GDM1 (cell line): ENCODE data around the gene SRSF7.
"Not testable (repeated sequence)": the region's sequence is repeated elsewhere in the genome, so short reads cannot be mapped to it uniquely, and the experiment has no call there.

Experiments used
- DNase-seq: peaks from one replicate; lab custom pipeline; 2025; lab: John Stamatoyannopoulos, UW

Gene SRSF7

DNA sequence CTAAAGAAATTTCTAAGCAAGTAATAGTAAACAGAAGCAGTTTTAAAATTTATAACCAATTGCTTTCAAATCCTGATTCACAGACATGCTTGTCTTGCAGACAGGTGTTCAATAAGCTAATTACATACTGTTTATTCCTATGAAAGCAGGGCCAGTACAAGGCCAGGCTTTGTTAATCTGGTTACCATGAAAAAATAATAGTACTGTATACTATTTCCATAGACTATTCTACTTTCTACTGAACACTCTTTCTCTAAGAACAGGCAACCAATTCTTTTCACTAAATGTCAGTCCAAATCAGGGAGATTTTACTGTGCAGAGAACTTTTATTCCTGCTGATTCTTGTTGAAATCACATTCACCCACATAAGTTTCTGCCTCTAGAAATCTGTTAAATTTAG lies 2.9 kb upstream of the SRSF7 start:
- DNase-seq = no peak

- no peak for DNase-seq
Observed at GRCh38 chr2:38751596-38752410, 642 bp upstream of the SRSF7 start.

GRCh38 chr2:38750011-38750890 lies 910 bp downstream of the SRSF7 start:
- DNase-seq = no peak

DNA sequence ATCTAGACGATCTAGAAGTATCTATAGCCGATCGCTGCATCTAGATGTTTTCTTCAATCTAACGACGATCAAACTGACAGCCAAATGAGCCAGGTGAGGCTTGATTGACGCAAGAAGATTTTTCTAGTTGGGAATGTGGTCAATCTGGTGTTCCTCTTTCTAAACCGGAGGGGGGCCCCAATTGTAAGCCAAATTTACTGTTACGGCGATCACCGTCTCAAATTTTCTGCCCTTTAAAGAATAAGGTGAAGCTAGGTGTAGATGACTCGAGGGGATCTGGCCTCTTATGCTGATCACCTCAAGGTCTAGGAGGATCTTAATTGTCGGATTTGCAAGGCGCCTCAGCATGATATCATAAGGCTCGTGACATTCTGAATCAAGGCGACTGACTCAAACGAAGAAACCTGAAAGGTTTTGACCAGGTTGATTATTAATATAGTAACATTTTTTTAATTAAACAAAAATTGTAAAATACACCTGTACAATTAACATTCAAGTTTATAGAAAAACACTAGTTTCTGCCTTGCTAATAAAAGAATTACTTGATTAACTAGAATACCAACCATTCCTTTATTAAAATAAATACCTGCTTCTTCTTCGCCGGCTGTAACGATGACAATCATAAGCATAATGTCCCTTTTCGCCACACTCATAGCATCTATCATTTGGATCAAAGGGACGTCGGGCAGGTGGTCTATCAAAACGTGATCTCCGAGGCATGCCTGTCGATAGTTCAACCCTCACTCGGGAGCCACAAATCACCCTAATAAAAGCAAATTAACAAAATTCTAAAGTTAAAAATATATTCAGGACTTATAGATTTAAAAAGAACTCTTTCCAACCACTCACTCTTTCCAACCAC lies 2.0 kb downstream of the SRSF7 start:
- DNase-seq = no peak

- no peak for DNase-seq
Observed at GRCh38 chr2:38748391-38748790, 2.8 kb downstream of the SRSF7 start.

DNA sequence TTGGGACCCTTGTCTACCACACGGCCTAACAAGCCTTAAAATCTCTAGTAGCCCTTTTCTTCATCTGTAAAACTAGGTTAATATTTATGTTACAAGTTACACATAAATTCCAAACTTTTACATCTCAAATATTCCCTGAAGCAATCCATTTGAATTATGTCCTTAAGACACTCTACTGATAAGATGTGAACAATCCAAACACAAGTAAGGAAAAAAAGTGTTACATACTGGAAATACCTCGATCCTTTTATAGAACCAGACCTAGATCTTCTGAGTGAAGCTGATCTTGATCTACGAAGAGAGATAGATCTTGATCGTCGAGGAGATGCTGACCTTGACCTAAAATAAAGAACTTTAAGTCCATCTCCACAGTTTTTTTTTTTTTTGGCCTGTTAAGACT lies 3.3 kb downstream of the SRSF7 start:
- no peak for DNase-seq

GRCh38 chr2:38747007-38747424 lies 4.1 kb downstream of the SRSF7 start:
- no peak for DNase-seq

DNA sequence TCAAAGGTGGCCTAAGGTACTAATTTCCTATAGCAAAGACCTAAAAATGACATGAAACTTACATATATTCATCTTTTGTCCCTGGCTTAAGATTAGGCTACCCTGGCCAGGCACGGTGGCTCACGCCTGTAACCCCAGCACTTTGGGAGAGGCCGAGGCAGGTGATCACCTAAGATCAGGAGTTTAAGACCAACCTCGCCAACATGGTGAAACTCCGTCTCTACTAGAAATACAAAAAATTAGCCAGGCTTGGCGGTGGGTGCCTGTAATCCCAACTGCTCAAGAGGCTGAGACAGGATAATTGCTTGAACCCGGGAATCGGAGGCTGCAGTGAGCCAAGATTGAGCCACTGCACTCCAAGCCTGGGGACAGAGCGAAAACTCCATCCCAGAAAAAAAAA lies 5.9 kb downstream of the SRSF7 start:
- no peak for DNase-seq

DNA sequence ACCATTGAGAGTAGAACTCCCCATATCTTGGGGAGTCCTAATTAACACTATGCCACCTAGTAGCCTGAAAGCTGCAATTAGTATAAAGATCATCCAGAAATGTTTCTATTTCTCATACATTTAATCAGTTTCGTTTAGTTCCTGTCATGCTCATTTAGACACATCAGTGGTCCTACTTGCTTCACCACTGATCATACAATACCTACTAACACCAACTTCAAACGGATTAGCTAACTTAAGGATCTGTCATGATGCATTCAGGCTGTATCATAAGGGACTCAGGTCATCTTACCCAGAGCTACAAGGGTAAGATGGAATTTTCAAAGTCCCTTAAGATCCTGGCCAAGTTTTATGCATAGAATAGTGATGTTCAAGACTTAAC lies 6.8 kb downstream of the SRSF7 start:
- DNase-seq = no peak

- DNase-seq = no peak
Observed at GRCh38 chr2:38743672-38744398, 7.3 kb downstream of the SRSF7 start.

DNA sequence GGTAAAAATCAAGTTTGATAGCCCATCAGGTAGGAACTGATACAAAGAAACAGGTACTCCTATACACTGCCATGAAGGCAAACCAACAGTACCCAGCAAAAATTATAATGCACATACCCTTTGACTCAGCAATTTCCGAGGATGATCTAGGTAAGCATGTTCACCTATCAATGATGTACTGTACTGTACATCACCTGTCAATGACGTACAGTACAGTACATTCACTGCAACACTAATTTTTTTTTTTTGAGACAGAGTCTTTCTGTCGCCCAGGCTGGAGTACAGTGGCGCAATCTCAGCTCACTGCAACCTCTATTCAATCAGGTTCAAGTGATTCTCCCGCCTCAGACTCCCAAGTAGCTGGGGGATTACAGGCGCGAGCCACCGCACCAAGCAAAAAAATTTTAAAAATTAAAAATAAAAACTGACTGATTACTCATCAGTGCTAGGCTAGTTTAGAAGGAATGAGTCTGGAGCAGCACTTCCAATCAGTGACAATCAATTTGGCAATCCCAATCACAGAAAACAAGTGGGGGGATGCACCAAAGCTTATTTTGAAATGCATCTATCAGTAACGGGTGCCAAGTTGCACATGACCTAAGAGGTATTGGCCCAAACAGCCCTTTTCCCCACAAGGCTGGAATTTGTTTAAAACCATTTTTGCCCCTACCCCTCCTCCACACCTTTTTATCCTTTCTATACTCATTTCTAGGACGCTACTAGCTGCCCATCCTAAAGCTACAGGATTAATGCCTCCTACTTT lies 8.2 kb downstream of the SRSF7 start:
- DNase-seq = no peak

- no peak for DNase-seq
Observed at GRCh38 chr2:38740851-38741731, 10.1 kb downstream of the SRSF7 start.

DNA sequence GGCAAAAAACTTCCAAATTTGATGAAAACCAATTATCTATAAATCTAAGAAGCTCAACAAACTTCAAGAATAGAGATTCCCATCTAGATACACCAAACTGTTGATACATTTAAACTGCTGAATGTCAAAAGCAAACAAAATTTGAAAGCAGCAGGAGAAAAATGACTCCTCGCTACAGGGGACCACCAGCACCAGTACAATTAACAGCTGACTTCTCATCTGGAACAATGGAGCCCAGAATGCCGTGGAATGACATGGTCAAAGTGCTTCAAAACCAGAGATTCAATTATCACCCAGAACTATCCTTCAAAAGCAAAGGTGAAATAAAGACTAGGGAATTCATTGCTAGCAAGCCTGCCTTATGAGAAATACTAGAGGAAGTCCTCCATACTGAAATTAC lies 11.6 kb downstream of the SRSF7 start:
- DNase-seq = no peak

DNA sequence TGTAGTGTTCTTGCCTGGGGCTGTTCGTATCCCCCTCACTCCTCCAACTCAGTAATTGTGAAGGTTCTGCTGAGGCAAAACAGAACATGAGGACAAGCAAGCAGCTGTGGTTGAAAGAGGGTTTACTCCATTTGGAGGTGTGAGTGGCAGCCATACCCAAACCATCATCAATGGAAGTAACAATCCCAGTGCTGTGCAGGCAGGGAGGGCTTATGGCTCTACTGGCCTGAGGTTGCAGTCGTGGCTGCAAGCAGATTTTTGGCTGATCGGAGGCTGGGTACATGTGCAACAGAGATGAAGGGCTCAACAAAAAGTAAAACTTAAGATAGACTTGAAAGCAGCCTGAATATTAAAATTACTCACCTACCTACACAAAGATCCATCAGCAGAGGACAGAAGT lies 13.2 kb downstream of the SRSF7 start:
- no peak for DNase-seq

DNA sequence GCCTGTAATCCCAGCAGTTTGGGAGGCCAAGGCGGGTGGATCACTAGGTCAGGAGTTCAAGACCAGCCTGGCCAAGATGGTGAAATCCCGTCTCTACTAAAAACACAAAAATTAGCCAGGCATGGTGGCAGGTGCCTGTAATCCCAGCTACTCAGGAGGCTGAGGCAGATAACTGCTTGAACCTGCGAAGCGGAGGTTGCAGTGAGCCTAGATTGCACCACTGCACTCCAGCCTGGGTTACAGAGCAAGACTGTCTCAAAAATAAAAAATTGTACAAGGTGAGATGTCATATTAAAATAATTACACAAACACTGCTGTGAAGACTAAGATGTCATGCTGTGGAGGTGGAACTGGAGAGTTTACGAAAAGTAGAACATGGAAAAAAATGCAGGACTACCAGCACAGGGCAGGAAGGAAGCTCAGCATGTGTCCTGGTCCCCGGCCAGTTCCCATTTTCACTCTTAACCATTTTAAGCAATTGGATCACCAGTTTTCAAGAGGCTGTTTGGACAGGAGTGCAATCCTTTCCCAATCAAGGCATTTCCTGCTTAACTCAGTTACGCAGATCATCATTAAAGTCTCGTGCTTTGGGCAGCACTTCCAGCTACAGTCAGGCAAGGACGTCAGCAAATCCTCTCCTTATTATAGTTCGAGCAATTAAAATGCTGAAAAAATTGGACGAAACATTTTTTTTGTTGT lies 14.0 kb downstream of the SRSF7 start:
- DNase-seq = not testable (repeated sequence)

- no peak for DNase-seq
Observed at GRCh38 chr2:38735999-38736320, 15.2 kb downstream of the SRSF7 start.

DNA sequence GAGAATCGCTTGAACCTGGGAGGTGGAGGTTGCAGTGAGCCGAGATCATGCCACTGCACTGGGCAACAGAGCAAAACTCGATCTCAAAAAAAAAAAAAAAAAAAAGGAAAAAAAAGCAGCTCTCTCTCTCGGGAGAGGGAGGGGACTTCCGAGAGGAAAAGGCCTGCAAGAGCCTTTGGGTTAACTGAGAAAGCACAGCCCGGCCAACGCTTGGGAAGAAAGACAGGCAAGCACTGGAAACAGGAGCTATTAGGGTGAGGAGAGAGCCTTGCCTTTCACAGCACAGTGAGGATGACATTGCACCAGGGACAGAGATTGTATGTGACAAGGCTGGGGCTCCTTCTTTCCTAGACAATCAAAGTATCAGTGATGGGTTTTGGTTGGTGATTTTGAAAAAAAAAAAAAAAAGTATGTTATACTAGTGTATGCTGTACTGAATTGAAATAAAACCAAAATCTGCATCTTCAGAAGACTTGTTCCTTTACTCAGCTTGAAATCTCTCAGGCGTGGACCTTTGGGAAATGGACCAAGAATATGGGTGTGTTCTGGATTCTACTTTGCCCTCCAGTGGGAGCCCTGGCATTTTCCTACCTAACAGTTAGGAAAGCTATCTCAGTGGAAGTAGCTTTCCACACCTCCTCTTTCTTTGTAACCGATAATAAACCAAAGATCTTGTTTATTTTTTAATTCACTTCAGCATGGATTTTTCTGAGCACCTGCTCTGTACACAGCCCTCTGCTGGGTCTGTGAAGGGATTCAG lies 16.7 kb downstream of the SRSF7 start:
- no peak for DNase-seq

GRCh38 chr2:38733300-38733971 lies 17.7 kb downstream of the SRSF7 start:
- DNase-seq = no peak
